GM20000 (cell line): ENCODE results near the gene NDUFAF8.

Experiments
- DNase-seq: peaks from one replicate; pipeline ENCODE4 v3.0.0; 2012; ENCODE audit warnings: low spot score
- TF ChIP-seq, protein P1 (sequence below): IDR thresholded peaks from 2 replicates; pipeline ENCODE4 v1.5.1; 2012; ENCODE audit warnings: mild to moderate bottlenecking, control low read depth; ENCODE audit errors: extremely low read depth, missing control alignments

The NDUFAF8 gene

DNA sequence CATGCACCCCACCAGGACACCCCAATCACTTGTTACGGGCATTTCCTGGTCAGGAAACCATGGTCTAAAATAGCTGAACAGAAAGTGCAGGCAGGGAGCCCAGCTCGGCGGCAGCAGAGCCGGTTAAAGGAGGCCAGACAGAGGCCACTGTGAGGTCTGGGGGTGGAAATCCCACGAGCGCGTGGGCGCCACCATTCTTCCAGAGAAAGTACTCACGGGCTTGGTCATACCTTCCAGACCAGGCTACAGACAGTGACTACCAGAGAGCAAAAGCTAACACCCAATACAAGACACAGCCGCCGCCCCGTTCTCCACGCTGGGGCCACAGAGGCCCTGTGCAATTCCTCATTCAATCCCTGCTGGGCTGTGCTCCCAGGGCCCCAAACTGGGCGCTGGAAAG lies 28.2 kb upstream of the NDUFAF8 start:
- TF ChIP-seq, protein P1, sequence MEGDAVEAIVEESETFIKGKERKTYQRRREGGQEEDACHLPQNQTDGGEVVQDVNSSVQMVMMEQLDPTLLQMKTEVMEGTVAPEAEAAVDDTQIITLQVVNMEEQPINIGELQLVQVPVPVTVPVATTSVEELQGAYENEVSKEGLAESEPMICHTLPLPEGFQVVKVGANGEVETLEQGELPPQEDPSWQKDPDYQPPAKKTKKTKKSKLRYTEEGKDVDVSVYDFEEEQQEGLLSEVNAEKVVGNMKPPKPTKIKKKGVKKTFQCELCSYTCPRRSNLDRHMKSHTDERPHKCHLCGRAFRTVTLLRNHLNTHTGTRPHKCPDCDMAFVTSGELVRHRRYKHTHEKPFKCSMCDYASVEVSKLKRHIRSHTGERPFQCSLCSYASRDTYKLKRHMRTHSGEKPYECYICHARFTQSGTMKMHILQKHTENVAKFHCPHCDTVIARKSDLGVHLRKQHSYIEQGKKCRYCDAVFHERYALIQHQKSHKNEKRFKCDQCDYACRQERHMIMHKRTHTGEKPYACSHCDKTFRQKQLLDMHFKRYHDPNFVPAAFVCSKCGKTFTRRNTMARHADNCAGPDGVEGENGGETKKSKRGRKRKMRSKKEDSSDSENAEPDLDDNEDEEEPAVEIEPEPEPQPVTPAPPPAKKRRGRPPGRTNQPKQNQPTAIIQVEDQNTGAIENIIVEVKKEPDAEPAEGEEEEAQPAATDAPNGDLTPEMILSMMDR = no peak
- no peak for DNase-seq

DNA sequence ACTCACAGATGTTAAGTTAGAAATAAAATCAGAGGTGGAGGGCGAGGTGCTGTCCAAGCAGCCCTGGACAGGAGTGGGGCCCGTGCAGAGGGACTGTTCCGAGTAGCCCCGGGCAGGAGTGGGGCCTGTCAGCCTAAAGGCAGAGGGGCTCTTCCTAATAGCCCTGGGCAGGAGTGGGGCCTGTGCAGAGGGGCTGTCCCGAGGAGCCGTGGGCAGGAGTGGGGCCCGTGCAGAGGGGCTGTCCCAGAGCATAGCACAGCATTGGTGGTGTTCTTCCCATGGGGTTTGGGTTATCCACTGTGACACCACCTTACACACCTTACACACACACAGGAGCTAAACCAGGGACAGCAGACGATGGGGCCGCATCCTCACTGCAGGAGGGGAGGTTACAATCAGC lies 26.8 kb upstream of the NDUFAF8 start:
- TF ChIP-seq, protein P1 = no peak
- DNase-seq = no peak

DNA sequence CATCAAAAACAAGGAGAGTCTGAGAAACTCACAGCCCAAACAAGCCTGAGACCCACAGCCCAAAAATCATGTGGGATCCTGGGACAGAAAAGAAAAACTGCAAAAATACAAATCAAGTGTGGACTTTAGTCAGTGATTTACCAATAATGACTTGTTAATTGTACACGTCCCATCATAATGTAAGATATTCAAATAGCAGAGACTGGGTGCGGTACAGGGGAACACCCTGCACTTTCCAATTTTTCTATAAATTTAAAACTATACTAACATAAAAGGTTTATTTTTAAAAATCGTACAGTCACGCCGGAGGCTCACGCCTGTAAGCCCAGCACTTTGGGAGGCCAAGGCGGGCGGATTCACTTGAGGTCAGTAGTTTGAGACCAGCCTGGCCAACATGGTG lies 25.1 kb upstream of the NDUFAF8 start:
- DNase-seq = no peak
- TF ChIP-seq, protein P1 = no peak

DNA sequence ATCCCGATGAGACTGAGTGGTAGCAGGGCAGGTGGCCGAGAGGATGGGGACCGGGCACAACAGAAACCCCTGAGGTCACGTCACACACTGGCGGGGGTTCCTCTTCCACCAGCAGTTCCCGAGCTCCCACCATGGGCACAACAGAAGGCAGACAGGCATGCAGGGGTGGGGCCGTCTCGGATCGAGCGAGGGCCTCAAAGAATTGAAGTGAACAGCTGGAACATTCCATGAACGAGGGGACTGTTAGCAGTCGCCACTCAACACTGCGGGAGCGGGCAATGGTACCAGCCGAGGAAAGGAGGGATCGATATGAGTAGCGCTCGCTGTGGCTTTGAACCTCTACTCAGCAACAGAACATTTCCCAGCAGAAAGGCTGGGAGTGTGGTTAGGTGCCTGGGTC lies 21.6 kb upstream of the NDUFAF8 start:
- no peak for DNase-seq
- TF ChIP-seq, protein P1 = no peak

DNA sequence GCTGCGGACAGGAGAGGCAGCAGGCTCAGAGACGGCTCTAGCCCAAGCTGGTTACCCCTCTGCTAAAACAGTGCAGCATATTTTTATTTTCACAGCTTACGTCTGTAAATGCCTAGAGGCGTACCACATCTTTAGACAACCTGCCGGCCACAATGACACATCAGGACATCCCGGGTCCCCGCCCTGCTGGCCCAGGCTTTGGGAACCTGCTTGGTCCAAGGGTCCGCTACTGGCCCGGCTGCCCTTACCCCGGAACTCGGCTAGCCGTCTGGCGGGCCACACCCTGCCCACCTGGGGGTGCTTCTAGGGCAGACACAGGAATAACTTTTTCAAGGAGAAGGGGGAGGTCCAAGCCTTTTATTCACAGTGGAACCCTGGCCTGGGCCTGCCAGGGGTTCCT lies 20.7 kb upstream of the NDUFAF8 start:
- TF ChIP-seq, protein P1 = no peak
- no peak for DNase-seq

DNA sequence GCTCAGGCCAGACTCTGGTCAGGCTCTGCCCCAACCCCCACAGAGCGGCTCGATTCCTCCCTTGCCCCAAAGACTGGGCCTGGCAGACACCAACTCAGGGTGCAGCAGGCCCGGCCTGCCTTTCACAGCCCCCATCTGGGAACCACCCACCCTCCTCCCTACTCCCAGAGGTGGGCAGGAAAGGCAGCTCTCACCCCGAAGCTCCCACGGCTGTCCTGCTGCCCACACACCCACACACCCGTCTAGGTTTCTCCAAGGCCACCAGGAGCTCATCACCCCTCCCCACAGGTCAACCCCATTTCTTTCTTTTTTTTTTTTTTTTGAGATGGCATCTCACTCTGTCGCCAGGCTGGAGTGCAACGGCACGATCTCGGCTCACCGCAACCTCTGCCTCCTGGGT lies 20.1 kb upstream of the NDUFAF8 start:
- TF ChIP-seq, protein P1 = no peak
- no peak for DNase-seq

DNA sequence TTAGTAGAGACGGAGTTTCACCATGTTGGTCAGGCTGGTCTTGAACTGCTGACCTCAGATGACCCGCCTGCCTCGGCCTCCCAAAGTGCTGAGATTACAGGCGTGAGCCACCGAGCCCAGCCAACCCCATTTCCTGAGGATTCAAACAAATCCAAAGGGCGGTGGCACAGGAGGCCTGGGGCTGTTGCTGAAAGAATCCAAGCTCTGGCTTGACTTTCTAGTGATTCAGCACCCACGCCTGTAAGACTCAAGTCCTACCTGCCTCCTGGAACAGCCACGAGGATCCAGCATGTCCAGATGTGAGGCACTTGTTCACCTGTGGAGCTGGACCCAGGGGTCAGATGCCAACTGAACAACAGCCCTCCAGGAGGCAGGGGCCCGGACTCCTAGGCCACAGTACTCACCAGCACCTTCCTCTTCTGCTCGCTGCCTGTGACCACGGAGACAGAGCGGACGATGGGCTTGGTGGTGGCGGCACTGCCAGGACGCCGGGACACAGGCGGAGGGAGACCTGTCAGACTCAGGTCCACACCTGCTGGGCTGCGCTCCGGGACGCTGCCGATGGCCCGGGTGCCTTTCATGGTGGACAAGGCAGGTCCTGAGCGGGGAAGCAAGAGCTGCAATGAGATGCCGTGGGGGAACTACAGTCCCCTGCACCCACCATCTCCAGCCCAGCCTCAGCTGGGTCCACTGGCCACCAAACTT lies 19.5 kb upstream of the NDUFAF8 start:
- no peak for DNase-seq
- TF ChIP-seq, protein P1 = no peak
